Heart right ventricle (tissue), 16 donors: ENCODE results near the gene FAM3C. TPM values are rescaled to one million over a fixed set of nuclear protein-coding genes. Genes with fewer than 3 reads are reported as not detected.

Experiments
- ATAC-seq, 8 donors: fragments of 200-7000 bp; cut with Tn5 transposase; one replicate each; pipeline ENCODE4 v1.9.1; 2020; ENCODE audit warnings: mild to moderate bottlenecking in 8 of 8, moderate library complexity in 8 of 8, moderate number of reproducible peaks in 1 of 8
- DNase-seq, 2 donors: peaks; one replicate each; pipeline ENCODE4 v3.0.0-alpha.2; 2020
- H3K27ac ChIP-seq, 10 donors: fragments of 200-600 bp; sonication (generic) in 2 of 10; one replicate each; pipeline versions ENCODE4 v1.5.0 to v1.8.0; 2020 to 2022; ENCODE audit warnings: mild to moderate bottlenecking in 3 of 10
- H3K27me3 ChIP-seq, 7 donors: fragments of 200-600 bp; one replicate each; pipeline ENCODE4 v1.8.0; 2021 to 2022; ENCODE audit warnings: mild to moderate bottlenecking in 2 of 7
- H3K36me3 ChIP-seq, 9 donors: fragments of 200-600 bp; sonication (generic) in 1 of 9; one replicate each; pipeline versions ENCODE4 v1.5.0 to v1.8.0; 2020 to 2022; ENCODE audit warnings: mild to moderate bottlenecking in 2 of 9
- H3K4me1 ChIP-seq, 9 donors: fragments of 200-600 bp; sonication (generic) in 1 of 9; one replicate each; pipeline versions ENCODE4 v1.5.0 to v1.8.0; 2020 to 2022; ENCODE audit warnings: mild to moderate bottlenecking in 4 of 9
- H3K4me3 ChIP-seq, 10 donors: fragments of 200-600 bp; sonication (generic) in 2 of 10; one replicate each; pipeline versions ENCODE4 v1.5.0 to v1.8.0; 2020 to 2022; ENCODE audit warnings: mild to moderate bottlenecking in 7 of 10, moderate library complexity in 2 of 10
- H3K9me3 ChIP-seq, 11 donors: fragments of 200-600 bp in 10 of 11; sonication (generic) in 2 of 11; one replicate each; pipeline versions ENCODE4 v1.5.0 to v1.8.0; 2013 to 2022; ENCODE audit warnings: mild to moderate bottlenecking in 2 of 11, control low read depth in 1 of 11, moderate library complexity in 1 of 11
- CTCF ChIP-seq, 9 donors: fragments of 200-600 bp; sonication (generic) in 2 of 9; IDR thresholded peaks; one replicate each; pipeline versions ENCODE4 v1.5.0 to v1.8.0; 2021 to 2022; ENCODE audit warnings: antibody characterized with exemption in 9 of 9, mild to moderate bottlenecking in 5 of 9, moderate library complexity in 1 of 9
- WGBS, 2 donors: extraction: QIAGEN DNeasy Blood & Tissue Kit; methylation state at CpG; one replicate each; pipeline ENCODE4 v1.1.7; 2013; ENCODE audit warnings: inconsistent platforms in 1 of 2; 5-methylcytosine and 5-hydroxymethylcytosine counted together
- intact Hi-C, 10 donors: fragments of 100-400 bp; cut with DNase I; formaldehyde crosslinking; loops; one replicate each; pipeline versions ENCODE4 v1.11.1 to v1.14.2; 2022
- polyA plus RNA-seq, 2 donors: library from polyadenylated mRNA; stranded (reverse); fragments of 200-250 nt; gene quantifications; one replicate each; pipeline ENCODE4 v1.2.3, GENCODE V29; 2013
- total RNA-seq, 10 donors: library from RNA; stranded (reverse); fragmentation: NEBNext Ultra II Directional in 3 of 10; extraction: Animal tissue kit (Norgen Biotek cat#: 25700) in 3 of 10; gene quantifications; one replicate each; pipeline versions ENCODE4 v1.2.1 to v1.2.4, GENCODE V29; 2021 to 2023
- donor health status: Arrhythmogenic right ventricular cardiomyopathy.
- donor health status: ischemic (EF 13 %, LVEDD 7.1; RV severe dilation, severe dysfunction).
- donor health status: healthy with polysubstance abuse.
- donor health status: DM: no; HTN: yes; CAD: no.
- donor health status: DM: no; HTN: no; CAD: no.
- donor health status: ischemic (EF 25% LVEDD 6.9; RV normal size, moderate dysfunction).
- donor health status: ischemic (EF 25% LVEDD 5.7; RV mildly dilated, moderate dysfunction).
- donor health status: healthy.
- donor health status: DM: yes; HTN: yes; CAD: no.
- donor health status: Ischemic cardiomyopathy.
- donor health status: ischemic (EF 35%, LVEDD 5.7; RV mildly dilated, moderate dysfunction).
- donor health status: nonischemic (EF 11% LVEDD 7.7; RV severe dilation, severe dysfunction).
- donor health status: DM: yes; HTN: yes; CAD: no.
- donor health status: PGD.
- donor health status: ischemic (EF 29% LVEDD 5.4; RV normal size, mild dysfunction).
- donor health status: nonischemic (EF 23%, LVEDD 6.1; RV moderate dilation, normal function).

Gene FAM3C
- total and polyA plus RNA-seq, 12 donors: 16.5 to 60.8 (median 43.0) TPM

- H3K9me3 ChIP-seq: no peaks in the 10 kb centered on the region
- ATAC-seq (peak in 6 of 8 donors; percentile 22 to 44 (median 37)), DNase-seq (no peak)
- no peak overlapping the region for H3K27ac ChIP-seq
- peaks cover 6 to 23% (median 18%) of the 10 kb centered on the region in 9 donors for H3K4me1 ChIP-seq
- TF ChIP-seq CTCF (IDR thresholded peaks at IDR 0.05): no peak
- WGBS, 2 donors: 3% methylated on average over 47 of the region's 47 CpGs
- intact Hi-C loops: loop anchor here in 1 of 10 donors (10.0 kb wide), 1 partner anchor 65 kb away; no protein-coding TSS in a partner anchor
- H3K4me3 ChIP-seq: peak overlapping the region in 9 of 10 donors; percentile 25 to 52 (median 40)
- H3K27me3 ChIP-seq: peaks cover 8 to 81% (median 71%) of the 10 kb centered on the region in 7 donors
- H3K36me3 ChIP-seq: no peaks in the 10 kb centered on the region
These were observed 66.7 kb downstream of the FAM3C start for GRCh38 chr7:121329191-121330052.

GRCh38 chr7:121328508-121329190 is 67.5 kb downstream of the FAM3C start, which contains the start of gene WNT16:
WNT16 (plus strand) TSS chr7:121329000; CDS start chr7:121329293, 293 bp downstream.
- TF ChIP-seq CTCF (IDR thresholded peaks at IDR 0.05): no peak

DNA sequence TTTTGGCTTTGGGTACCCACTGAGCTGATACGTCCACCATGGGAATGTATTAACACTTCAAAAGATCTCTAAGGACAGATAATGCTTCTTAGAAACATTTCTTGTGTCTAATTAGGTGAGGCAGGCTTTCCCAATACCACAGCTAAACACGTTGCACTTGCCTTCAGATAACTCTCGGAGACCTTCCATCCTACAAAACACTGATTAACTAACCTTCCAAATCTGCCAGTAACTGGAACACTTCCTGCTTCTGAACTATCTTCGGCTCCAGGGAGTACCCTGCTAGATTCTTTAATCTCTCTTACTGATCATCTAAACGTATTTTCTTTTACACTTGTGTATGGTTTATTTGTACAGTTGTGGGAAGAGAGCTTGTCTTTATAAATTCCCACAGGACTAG is 68.4 kb downstream of the FAM3C start:
- ATAC-seq: no peak
- DNase-seq: no peak

More at GRCh38 chr7:121328508-121329190, 67.5 kb downstream of the FAM3C start, which contains the start of gene WNT16:
- H3K36me3 ChIP-seq: no peaks in the 10 kb centered on the region
- H3K4me1 ChIP-seq: peaks cover 6 to 23% (median 18%) of the 10 kb centered on the region in 9 donors
- ATAC-seq (peak in 6 of 8 donors; percentile 20 to 50 (median 28)), DNase-seq (no peak)
- no peaks in the 10 kb centered on the region for H3K9me3 ChIP-seq
- 14 to 18% methylated on average over 27 of the region's 27 CpGs for WGBS, 2 donors
- intact Hi-C loops: loop anchor here in 1 of 10 donors (10.0 kb wide), 1 partner anchor 64 kb away; no protein-coding TSS in a partner anchor
- H3K4me3 ChIP-seq: peak within 1 kb of the TSS in 9 of 10 donors; percentile 25 to 52 (median 40)
- H3K27me3 ChIP-seq: peaks cover 8 to 74% (median 67%) of the 10 kb centered on the region in 7 donors
- no peak within 1 kb of the TSS for H3K27ac ChIP-seq

More for the DNA sequence above, 68.4 kb downstream of the FAM3C start:
- no peak for TF ChIP-seq CTCF (IDR thresholded peaks at IDR 0.05)
- Histone ChIP-seq H3K4me3 (no peak overlapping the region), H3K27ac (no peak overlapping the region), H3K4me1 (peaks cover 6 to 23% (median 18%) of the 10 kb centered on the region in 9 donors), H3K36me3 (no peaks in the 10 kb centered on the region), H3K27me3 (peaks cover 8 to 73% (median 58%) of the 10 kb centered on the region in 7 donors), H3K9me3 (no peaks in the 10 kb centered on the region)
- intact Hi-C loops: loop anchor here in 1 of 10 donors (10.0 kb wide), 1 partner anchor 63 kb away; no protein-coding TSS in a partner anchor
- WGBS, 2 donors: 73 to 76% methylated on average over 5 of the region's 5 CpGs
